LNCaP clone FGC (cell line): Measurements from ENCODE around the gene BCAS3.

Experiments used
- DNase-seq: peaks from one replicate; pipeline ENCODE4 v3.0.0-alpha.2; 2011; ENCODE audit warnings: low read depth
- H3K4me3 ChIP-seq: 2 replicates; pipeline ENCODE4 v1.5.1; 2011; ENCODE audit warnings: mild to moderate bottlenecking, low read depth, low read length, control low read depth
- CTCF ChIP-seq: IDR thresholded peaks from 2 replicates; pipeline ENCODE4 v1.5.1; 2012; ENCODE audit warnings: mild to moderate bottlenecking; ENCODE audit not compliant: control insufficient read depth, insufficient read depth; ENCODE audit errors: extremely low read depth

Gene BCAS3

GRCh38 chr17:61362396-61362795 lies 684.7 kb downstream of the BCAS3 start:
- no peak for TF ChIP-seq CTCF
- no peak for DNase-seq
- no peak overlapping the region for H3K4me3 ChIP-seq

DNA sequence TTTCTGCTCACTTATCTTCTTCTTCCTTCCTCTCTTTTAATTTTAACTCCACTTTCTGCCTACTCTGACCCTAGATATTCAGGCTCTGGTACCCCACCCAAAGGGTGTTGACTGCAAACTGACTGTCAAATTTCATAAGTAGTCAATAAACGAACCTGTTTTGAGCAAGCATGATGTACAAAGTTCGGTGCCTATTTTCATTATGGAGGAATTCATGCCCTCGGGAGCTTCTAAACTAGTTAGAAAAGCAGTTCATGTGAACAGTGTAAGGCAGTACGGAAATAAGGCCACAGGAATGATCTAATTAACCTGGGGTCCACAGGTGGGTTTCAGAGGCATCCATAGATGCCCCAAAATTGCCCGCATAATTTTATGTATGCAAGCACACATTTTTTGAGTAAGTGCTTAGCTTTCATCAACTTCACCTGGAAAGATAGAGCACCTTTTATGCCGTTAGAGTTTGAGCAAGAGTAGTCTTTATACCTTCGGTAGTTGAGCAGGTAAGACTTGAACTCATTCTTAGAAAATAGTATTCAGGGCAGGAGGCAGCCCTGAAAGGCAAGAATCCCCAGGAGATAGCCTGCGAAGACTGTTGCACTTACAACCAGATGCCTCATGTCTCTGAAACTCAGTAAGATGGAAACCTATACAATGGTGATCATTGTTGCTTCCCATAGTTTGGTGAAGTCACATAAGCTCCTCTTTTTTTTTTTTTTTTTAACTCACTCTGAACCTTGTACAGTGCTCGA lies 685.4 kb downstream of the BCAS3 start:
- TF ChIP-seq CTCF = no peak
- no peak overlapping the region for H3K4me3 ChIP-seq
- no peak for DNase-seq

- H3K4me3 ChIP-seq = no peak overlapping the region
- no peak for DNase-seq
- no peak for TF ChIP-seq CTCF
Observed at GRCh38 chr17:61363601-61364462, 686.2 kb downstream of the BCAS3 start.

- no peak for TF ChIP-seq CTCF
- DNase-seq = no peak
- H3K4me3 ChIP-seq = no peak overlapping the region
Observed at GRCh38 chr17:61364463-61364846, 686.8 kb downstream of the BCAS3 start.

DNA sequence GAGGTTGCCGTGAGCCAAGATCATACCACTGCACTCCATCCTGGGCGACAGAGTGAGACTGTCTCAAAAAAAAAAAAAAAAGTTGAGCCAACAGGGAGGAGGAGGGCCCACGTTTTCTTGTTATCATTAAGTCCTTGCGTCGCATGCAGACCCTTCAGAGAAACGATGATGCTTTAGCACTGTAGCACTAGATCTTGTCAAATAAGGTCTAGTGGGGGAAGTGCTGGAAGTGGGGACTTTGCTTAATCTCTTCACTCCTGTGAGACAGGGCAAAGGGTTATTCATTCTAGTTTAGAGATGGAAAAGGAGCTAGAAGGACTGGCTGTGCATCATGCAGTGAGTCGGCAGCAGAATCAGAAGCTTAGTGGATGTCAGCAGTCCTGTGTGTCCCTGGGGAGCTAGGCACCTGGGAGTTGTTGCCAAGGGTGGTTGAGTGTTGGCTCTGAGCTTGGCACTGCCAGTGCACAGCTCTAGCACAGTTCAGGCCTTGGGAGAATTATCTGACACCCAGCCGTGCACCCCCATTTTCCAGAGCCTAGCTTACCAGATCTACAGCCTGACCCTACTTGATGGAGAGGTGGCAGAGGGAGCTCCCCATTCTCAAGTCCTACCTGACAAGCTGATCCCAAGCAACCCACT lies 688.5 kb downstream of the BCAS3 start:
- no peak for DNase-seq

DNA sequence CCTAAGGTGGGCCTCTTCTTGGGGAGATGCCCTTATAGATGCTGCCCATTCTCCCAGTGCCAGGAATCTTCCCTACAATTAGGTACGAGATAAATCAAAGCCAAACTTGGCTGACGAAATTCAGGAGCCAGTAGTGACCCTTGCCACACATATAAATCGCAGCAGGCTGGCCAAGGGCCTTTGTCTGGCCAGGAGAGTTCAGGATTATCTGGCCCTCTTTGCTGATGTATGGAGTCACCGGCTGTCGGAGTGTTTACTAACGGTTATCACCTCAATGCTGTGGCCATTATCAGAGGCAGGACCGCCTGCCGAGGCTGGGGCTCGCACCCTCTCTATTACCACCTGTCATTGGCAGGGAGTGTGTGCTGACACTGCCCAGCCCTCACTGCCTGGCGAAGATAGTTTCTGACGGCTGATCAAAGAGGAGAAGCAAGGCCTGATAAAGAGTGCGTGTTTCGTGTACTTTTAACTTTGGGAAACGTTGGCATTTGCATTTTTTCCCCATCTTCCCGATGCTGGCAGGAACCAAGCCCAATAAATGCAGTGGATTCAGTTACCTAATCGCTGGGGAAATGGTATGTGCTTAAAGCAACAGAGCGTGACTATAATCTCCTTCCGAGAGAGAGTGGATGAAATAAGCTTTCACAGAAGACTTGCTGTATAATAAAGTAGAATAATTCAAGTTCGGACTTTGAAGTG lies 689.2 kb downstream of the BCAS3 start:
- no peak for DNase-seq
- no peak for TF ChIP-seq CTCF
- H3K4me3 ChIP-seq = no peak overlapping the region

More for the DNA sequence above, 688.5 kb downstream of the BCAS3 start:
- H3K4me3 ChIP-seq = no peak overlapping the region
- TF ChIP-seq CTCF = no peak
